NB4 (cell line): ENCODE data around the gene ZNF831.

ENCODE experiments used
- MYC ChIP-seq: IDR thresholded peaks from 2 replicates; pipeline ENCODE4 v1.6.1; 2011; ENCODE audit warnings: low read depth, low read length
- POLR2A ChIP-seq: IDR thresholded peaks from 2 replicates; pipeline ENCODE4 v1.6.1; 2011; ENCODE audit warnings: mild to moderate bottlenecking; ENCODE audit not compliant: insufficient read length; ENCODE audit errors: extremely low read depth
- TF ChIP-seq, protein P1 (sequence below): IDR thresholded peaks from one replicate; pipeline ENCODE4 v1.5.1; 2012; ENCODE audit warnings: low read depth, low read length
- TF ChIP-seq, protein P2 (sequence below): IDR thresholded peaks from 2 replicates; pipeline ENCODE4 v1.6.1; 2011; ENCODE audit warnings: low read depth, low read length

- TF ChIP-seq, protein P1, sequence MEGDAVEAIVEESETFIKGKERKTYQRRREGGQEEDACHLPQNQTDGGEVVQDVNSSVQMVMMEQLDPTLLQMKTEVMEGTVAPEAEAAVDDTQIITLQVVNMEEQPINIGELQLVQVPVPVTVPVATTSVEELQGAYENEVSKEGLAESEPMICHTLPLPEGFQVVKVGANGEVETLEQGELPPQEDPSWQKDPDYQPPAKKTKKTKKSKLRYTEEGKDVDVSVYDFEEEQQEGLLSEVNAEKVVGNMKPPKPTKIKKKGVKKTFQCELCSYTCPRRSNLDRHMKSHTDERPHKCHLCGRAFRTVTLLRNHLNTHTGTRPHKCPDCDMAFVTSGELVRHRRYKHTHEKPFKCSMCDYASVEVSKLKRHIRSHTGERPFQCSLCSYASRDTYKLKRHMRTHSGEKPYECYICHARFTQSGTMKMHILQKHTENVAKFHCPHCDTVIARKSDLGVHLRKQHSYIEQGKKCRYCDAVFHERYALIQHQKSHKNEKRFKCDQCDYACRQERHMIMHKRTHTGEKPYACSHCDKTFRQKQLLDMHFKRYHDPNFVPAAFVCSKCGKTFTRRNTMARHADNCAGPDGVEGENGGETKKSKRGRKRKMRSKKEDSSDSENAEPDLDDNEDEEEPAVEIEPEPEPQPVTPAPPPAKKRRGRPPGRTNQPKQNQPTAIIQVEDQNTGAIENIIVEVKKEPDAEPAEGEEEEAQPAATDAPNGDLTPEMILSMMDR, result no peak
- TF ChIP-seq MYC (no peak), POLR2A (no peak)
- TF ChIP-seq, protein P2, sequence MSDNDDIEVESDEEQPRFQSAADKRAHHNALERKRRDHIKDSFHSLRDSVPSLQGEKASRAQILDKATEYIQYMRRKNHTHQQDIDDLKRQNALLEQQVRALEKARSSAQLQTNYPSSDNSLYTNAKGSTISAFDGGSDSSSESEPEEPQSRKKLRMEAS, result no peak
Measured at GRCh38 chr20:59214606-59215547, 51.3 kb downstream of the ZNF831 start.
